HepG2 (cell line): ENCODE data around the gene P2RY2. TPM values are rescaled to one million over a fixed set of nuclear protein-coding genes. Genes with fewer than 3 reads are reported as not detected.

ENCODE experiments used
- FOSL2 ChIP-seq: sonication (generic); formaldehyde crosslinking; IDR thresholded peaks from 2 replicates; pipeline ENCODE4 v1.4.0; 2020; ENCODE audit warnings: missing genetic modification reagents
- KLF12 ChIP-seq: sonication (generic); formaldehyde crosslinking; IDR thresholded peaks from 2 replicates; pipeline ENCODE4 v1.4.0; 2020; ENCODE audit warnings: missing genetic modification reagents, borderline replicate concordance
- MAF1 ChIP-seq: sonication (generic); formaldehyde crosslinking; IDR thresholded peaks from 2 replicates; pipeline ENCODE4 v1.5.0; 2020; ENCODE audit warnings: missing genetic modification reagents, borderline replicate concordance
- SP4 ChIP-seq: sonication (generic); formaldehyde crosslinking; IDR thresholded peaks from 2 replicates; pipeline ENCODE4 v1.8.1; 2023; ENCODE audit warnings: mild to moderate bottlenecking, missing genetic modification reagents
- polyA plus RNA-seq, 8 experiments: library from polyadenylated mRNA; depleted of rRNA in 3 of 8; stranded (reverse) in 7 of 8; unstranded in 1 of 8; fragments of >200 nt; fragmentation: Illumina TruSeq in 4 of 8; extraction: Trizol in 4 of 8; gene quantifications; 2 replicates each; pipeline versions ENCODE4 v1.2.1 to v1.2.3, GENCODE V29; 2011 to 2016; ENCODE audit warnings: low read depth in 4 of 8, missing spikeins in 1 of 8, mixed read lengths in 1 of 8; ENCODE audit not compliant: insufficient read depth in 1 of 8
- total RNA-seq, 5 experiments: library from RNA; depleted of rRNA; stranded (reverse); fragments of >200 nt; fragmentation: Illumina TruSeq; extraction: Trizol; gene quantifications; 2 replicates each; pipeline ENCODE4 v1.2.3, GENCODE V29; 2016; ENCODE audit warnings: low read depth in 1 of 5
- TF ChIP-seq, protein P1 (sequence below): sonication (generic); formaldehyde crosslinking; IDR thresholded peaks from 2 replicates; pipeline ENCODE4 v1.4.0; 2020; ENCODE audit warnings: missing genetic modification reagents, borderline replicate concordance
- TF ChIP-seq, protein P2 (sequence below): sonication (generic); formaldehyde crosslinking; IDR thresholded peaks from 2 replicates; pipeline ENCODE4 v1.5.1; 2020; ENCODE audit warnings: mild to moderate bottlenecking, missing genetic modification reagents, moderate library complexity
- TF ChIP-seq, protein P3 (sequence below): sonication (generic); formaldehyde crosslinking; IDR thresholded peaks from 2 replicates; pipeline ENCODE4 v1.5.0; 2020; ENCODE audit warnings: mild to moderate bottlenecking, missing genetic modification reagents
- TF ChIP-seq, protein P4 (sequence below), 2 experiments: fragments of 450-650 bp in 1 of 2; sonication (generic) in 1 of 2; formaldehyde crosslinking in 1 of 2; IDR thresholded peaks; 2 replicates each; pipeline versions ENCODE4 v1.6.1 to v1.8.0; 2016 to 2022; ENCODE audit warnings: antibody characterized with exemption in 1 of 2, mild to moderate bottlenecking in 1 of 2, missing genetic modification reagents in 1 of 2

The P2RY2 gene
- total and polyA plus RNA-seq, 2 of the 13 experiments (the other 11 are each of a cell fraction or from before 2014, with no cell fraction given), result 0.95 to 3.1 TPM

DNA sequence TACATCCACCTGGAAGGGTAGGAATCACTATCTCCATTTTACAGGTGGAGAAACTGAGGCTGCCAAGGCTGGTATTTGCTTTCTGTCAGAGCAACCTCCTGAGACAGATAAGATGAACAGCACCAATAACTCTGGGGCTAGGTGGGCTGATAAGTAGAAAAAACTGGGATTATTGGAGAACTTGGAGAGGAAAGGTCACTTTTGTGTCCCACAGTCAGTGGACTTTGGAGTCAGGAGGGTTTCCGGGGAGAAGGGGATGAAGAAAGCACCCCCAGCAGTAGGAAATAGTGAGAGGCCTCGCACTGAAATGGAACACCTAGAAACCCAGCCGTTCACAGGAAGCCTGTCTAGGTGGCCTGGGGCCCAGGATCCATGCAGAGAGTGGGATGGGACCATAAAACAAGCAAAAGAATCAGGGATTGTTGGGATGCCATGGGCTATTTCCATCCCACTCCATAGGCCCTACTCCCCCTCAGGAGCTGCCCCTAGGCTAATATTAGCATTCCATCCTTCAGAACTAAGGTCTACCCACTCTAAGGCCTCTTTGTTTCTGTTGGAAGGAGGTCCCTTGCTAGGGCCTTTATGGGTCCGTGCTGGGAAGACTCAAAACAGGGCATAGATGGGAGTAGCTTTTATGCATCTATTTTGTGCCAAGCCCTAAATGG, 45.0 kb upstream of the P2RY2 start (continued):
- TF ChIP-seq, protein P1, sequence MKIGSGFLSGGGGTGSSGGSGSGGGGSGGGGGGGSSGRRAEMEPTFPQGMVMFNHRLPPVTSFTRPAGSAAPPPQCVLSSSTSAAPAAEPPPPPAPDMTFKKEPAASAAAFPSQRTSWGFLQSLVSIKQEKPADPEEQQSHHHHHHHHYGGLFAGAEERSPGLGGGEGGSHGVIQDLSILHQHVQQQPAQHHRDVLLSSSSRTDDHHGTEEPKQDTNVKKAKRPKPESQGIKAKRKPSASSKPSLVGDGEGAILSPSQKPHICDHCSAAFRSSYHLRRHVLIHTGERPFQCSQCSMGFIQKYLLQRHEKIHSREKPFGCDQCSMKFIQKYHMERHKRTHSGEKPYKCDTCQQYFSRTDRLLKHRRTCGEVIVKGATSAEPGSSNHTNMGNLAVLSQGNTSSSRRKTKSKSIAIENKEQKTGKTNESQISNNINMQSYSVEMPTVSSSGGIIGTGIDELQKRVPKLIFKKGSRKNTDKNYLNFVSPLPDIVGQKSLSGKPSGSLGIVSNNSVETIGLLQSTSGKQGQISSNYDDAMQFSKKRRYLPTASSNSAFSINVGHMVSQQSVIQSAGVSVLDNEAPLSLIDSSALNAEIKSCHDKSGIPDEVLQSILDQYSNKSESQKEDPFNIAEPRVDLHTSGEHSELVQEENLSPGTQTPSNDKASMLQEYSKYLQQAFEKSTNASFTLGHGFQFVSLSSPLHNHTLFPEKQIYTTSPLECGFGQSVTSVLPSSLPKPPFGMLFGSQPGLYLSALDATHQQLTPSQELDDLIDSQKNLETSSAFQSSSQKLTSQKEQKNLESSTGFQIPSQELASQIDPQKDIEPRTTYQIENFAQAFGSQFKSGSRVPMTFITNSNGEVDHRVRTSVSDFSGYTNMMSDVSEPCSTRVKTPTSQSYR (CRISPR knock-in tag), result no peak
- TF ChIP-seq FOSL2 (CRISPR knock-in tag), result no peak
- TF ChIP-seq SP4 (CRISPR knock-in tag), result no peak; the same call in 1 of the 2 replicates
- no peak for TF ChIP-seq MAF1 (CRISPR knock-in tag)
- TF ChIP-seq, protein P2, sequence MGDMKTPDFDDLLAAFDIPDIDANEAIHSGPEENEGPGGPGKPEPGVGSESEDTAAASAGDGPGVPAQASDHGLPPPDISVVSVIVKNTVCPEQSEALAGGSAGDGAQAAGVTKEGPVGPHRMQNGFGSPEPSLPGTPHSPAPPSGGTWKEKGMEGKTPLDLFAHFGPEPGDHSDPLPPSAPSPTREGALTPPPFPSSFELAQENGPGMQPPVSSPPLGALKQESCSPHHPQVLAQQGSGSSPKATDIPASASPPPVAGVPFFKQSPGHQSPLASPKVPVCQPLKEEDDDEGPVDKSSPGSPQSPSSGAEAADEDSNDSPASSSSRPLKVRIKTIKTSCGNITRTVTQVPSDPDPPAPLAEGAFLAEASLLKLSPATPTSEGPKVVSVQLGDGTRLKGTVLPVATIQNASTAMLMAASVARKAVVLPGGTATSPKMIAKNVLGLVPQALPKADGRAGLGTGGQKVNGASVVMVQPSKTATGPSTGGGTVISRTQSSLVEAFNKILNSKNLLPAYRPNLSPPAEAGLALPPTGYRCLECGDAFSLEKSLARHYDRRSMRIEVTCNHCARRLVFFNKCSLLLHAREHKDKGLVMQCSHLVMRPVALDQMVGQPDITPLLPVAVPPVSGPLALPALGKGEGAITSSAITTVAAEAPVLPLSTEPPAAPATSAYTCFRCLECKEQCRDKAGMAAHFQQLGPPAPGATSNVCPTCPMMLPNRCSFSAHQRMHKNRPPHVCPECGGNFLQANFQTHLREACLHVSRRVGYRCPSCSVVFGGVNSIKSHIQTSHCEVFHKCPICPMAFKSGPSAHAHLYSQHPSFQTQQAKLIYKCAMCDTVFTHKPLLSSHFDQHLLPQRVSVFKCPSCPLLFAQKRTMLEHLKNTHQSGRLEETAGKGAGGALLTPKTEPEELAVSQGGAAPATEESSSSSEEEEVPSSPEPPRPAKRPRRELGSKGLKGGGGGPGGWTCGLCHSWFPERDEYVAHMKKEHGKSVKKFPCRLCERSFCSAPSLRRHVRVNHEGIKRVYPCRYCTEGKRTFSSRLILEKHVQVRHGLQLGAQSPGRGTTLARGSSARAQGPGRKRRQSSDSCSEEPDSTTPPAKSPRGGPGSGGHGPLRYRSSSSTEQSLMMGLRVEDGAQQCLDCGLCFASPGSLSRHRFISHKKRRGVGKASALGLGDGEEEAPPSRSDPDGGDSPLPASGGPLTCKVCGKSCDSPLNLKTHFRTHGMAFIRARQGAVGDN (CRISPR knock-in tag), result no peak
- no peak for TF ChIP-seq KLF12 (CRISPR knock-in tag)
- TF ChIP-seq, protein P3, sequence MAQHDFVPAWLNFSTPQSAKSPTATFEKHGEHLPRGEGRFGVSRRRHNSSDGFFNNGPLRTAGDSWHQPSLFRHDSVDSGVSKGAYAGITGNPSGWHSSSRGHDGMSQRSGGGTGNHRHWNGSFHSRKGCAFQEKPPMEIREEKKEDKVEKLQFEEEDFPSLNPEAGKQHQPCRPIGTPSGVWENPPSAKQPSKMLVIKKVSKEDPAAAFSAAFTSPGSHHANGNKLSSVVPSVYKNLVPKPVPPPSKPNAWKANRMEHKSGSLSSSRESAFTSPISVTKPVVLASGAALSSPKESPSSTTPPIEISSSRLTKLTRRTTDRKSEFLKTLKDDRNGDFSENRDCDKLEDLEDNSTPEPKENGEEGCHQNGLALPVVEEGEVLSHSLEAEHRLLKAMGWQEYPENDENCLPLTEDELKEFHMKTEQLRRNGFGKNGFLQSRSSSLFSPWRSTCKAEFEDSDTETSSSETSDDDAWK (CRISPR knock-in tag), result no peak
- TF ChIP-seq, protein P4, sequence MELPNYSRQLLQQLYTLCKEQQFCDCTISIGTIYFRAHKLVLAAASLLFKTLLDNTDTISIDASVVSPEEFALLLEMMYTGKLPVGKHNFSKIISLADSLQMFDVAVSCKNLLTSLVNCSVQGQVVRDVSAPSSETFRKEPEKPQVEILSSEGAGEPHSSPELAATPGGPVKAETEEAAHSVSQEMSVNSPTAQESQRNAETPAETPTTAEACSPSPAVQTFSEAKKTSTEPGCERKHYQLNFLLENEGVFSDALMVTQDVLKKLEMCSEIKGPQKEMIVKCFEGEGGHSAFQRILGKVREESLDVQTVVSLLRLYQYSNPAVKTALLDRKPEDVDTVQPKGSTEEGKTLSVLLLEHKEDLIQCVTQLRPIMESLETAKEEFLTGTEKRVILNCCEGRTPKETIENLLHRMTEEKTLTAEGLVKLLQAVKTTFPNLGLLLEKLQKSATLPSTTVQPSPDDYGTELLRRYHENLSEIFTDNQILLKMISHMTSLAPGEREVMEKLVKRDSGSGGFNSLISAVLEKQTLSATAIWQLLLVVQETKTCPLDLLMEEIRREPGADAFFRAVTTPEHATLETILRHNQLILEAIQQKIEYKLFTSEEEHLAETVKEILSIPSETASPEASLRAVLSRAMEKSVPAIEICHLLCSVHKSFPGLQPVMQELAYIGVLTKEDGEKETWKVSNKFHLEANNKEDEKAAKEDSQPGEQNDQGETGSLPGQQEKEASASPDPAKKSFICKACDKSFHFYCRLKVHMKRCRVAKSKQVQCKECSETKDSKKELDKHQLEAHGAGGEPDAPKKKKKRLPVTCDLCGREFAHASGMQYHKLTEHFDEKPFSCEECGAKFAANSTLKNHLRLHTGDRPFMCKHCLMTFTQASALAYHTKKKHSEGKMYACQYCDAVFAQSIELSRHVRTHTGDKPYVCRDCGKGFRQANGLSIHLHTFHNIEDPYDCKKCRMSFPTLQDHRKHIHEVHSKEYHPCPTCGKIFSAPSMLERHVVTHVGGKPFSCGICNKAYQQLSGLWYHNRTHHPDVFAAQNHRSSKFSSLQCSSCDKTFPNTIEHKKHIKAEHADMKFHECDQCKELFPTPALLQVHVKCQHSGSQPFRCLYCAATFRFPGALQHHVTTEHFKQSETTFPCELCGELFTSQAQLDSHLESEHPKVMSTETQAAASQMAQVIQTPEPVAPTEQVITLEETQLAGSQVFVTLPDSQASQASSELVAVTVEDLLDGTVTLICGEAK (IDR thresholded peaks at IDR 0.05), result no peak
- TF ChIP-seq, protein P4 (CRISPR knock-in tag; IDR thresholded peaks at IDR 0.05), result no peak
